Stimulated activated memory B cell treated with anti-CD40 and anti-IgM and Interleukin-4, amounts not matched to agents 10 μg/mL and 1 μg/mL and 100 μg/mL, for 72 hours (primary cell): ENCODE results near the gene SEMA3E.

Experiments used
- ATAC-seq: fragments of 150-1000 bp; cut with Tn5 transposase; 2 replicates; pipeline ENCODE4 v1.10.0; 2021
- H3K27ac Mint-ChIP-seq: one replicate; pipeline ENCODE4 v1.8.0; 2022; ENCODE audit warnings: mild to moderate bottlenecking, mixed read lengths
- H3K27me3 Mint-ChIP-seq: one replicate; pipeline ENCODE4 v1.8.0; 2022; ENCODE audit warnings: mixed read lengths
- H3K36me3 Mint-ChIP-seq: one replicate; pipeline ENCODE4 v1.8.0; 2022; ENCODE audit warnings: mixed read lengths
- H3K4me1 Mint-ChIP-seq: one replicate; pipeline ENCODE4 v1.8.0; 2022; ENCODE audit warnings: mixed read lengths
- H3K4me3 Mint-ChIP-seq: one replicate; pipeline ENCODE4 v1.8.0; 2022; ENCODE audit warnings: mild to moderate bottlenecking, moderate library complexity, mixed read lengths
- H3K9me3 Mint-ChIP-seq: one replicate; pipeline ENCODE4 v1.8.0; 2022; ENCODE audit warnings: mixed read lengths

Gene SEMA3E

DNA sequence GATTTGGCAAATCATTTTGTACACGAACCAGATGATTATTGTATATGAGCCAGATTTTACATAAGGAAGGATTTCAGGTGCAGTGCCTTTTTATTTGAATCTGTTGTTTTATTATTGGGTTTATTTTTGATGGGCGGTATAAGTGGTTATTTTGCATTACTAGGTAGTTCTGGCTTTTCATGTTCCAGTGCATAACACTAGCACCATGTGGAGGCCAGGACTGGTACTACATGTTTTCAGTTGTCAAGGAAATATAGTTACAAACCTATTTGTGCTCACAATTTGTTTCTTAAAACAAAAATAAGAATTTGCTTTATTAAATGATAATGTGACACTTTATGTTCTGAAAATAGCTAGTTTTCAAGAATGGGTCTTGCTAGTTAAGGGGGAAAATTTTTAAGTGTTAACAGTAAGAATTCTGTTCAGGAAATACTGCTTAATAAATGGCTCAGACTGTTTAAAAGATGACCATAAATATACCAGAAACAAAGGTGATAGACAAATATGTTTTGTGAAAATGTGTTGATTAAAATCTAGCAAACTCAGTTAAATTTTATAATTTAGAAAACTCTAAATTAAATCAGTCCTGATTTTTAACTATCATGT is 7.1 kb upstream of the SEMA3E start:
- Mint-ChIP-seq H3K4me1 (no peaks in the 10 kb centered on the region), H3K4me3 (no peak overlapping the region), H3K27ac (no peak overlapping the region), H3K27me3 (no peaks in the 10 kb centered on the region), H3K9me3 (peaks cover under 1% of the 10 kb centered on the region), H3K36me3 (no peaks in the 10 kb centered on the region)
- no peak for ATAC-seq

- no peak for ATAC-seq
- H3K27ac Mint-ChIP-seq: no peak overlapping the region
- H3K27me3 Mint-ChIP-seq: no peaks in the 10 kb centered on the region
- no peaks in the 10 kb centered on the region for H3K36me3 Mint-ChIP-seq
- peaks cover 3% of the 10 kb centered on the region for H3K9me3 Mint-ChIP-seq
- no peak overlapping the region for H3K4me3 Mint-ChIP-seq
- H3K4me1 Mint-ChIP-seq: no peaks in the 10 kb centered on the region
These were observed 3.5 kb upstream of the SEMA3E start for GRCh38 chr7:83652481-83652880.

DNA sequence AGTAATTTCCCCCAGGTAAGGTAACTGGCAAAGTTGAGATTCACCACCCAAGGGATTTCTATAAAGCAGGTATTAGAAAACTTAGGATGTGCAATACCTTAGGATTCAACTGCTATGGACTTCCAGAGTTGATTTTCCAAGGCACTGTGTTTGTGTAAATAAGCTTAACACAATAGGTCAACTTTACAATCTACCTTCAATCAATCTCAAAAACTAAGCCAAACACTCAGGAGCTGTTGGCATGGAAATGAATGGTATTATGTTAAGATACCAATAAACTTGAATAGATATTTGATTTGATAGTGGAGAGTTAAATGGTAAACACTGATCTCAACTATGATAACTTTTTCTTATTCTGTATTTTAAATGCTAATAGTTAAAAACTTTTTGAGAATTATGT is 762 bp upstream of the SEMA3E start:
- Mint-ChIP-seq H3K4me1 (no peaks in the 10 kb centered on the region), H3K4me3 (no peak overlapping the region), H3K9me3 (peaks cover 3% of the 10 kb centered on the region), H3K27ac (no peak overlapping the region), H3K36me3 (no peaks in the 10 kb centered on the region), H3K27me3 (no peaks in the 10 kb centered on the region)
- no peak for ATAC-seq

DNA sequence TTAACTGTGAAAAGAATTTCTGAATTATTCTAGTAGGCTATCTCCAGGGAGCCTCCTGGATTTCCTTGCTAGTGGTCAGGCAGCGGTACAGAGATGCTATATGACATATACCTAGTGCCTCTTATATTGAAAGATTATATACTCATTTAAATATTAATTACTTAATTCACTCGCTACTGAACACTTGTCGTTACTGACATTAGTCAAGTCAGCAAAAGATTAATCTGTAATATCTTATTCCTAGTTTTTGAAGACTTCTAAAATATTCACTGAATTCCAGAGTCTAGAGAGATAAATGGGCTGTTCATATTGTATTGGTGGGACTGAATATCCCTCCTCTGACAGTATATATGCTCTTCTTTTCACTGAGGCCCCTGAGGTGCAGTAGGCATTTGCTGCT is 2.9 kb downstream of the SEMA3E start:
- H3K4me3 Mint-ChIP-seq: no peak overlapping the region
- no peaks in the 10 kb centered on the region for H3K27me3 Mint-ChIP-seq
- no peaks in the 10 kb centered on the region for H3K36me3 Mint-ChIP-seq
- H3K27ac Mint-ChIP-seq: no peak overlapping the region
- peaks cover 1% of the 10 kb centered on the region for H3K9me3 Mint-ChIP-seq
- H3K4me1 Mint-ChIP-seq: no peaks in the 10 kb centered on the region
- no peak for ATAC-seq

DNA sequence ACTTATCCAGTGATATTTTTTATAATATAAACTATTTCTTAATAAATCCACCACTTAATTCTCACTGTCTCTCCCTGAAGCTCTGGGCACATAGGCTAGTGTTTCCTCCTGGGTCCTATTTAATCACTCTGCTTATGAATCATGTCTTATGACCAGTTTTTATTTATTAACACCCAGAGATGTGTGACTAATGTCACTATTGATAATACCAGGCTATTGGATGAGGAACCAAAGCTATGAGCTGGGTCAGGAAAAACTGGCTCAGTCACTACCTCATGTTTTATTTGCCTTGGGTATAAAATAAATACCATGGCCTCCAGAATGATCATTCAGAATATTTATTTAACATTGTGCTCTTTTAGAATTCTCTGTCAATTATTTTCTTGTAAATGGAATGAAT is 5.2 kb downstream of the SEMA3E start:
- Mint-ChIP-seq H3K36me3 (no peaks in the 10 kb centered on the region), H3K27me3 (no peaks in the 10 kb centered on the region), H3K27ac (no peak overlapping the region), H3K4me3 (no peak overlapping the region), H3K9me3 (peaks cover 3% of the 10 kb centered on the region), H3K4me1 (no peaks in the 10 kb centered on the region)
- no peak for ATAC-seq

DNA sequence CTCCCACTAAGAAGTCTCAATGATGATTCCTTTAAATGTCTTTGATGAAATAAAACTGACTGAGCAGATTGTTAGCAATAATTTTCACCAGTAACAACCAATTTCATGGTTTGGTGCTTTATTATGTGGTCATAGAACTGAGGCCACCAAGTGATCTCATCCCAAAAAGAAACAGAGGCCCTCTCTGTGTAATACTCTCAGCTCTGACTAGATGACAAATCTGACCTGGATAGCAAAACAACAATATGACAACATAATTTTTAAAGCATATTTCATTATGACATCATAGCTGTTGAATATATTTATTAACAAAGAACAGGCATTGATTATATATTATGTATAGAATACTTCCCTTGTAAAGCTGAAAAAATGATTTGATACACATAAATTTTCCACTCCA is 5.9 kb downstream of the SEMA3E start:
- no peaks in the 10 kb centered on the region for H3K36me3 Mint-ChIP-seq
- no peaks in the 10 kb centered on the region for H3K4me1 Mint-ChIP-seq
- peaks cover 3% of the 10 kb centered on the region for H3K9me3 Mint-ChIP-seq
- no peak for ATAC-seq
- H3K4me3 Mint-ChIP-seq: no peak overlapping the region
- no peaks in the 10 kb centered on the region for H3K27me3 Mint-ChIP-seq
- H3K27ac Mint-ChIP-seq: no peak overlapping the region

GRCh38 chr7:83640731-83641537 is 8.0 kb downstream of the SEMA3E start:
- ATAC-seq: no peak
- no peaks in the 10 kb centered on the region for H3K4me1 Mint-ChIP-seq
- H3K9me3 Mint-ChIP-seq: peaks cover 3% of the 10 kb centered on the region
- no peaks in the 10 kb centered on the region for H3K36me3 Mint-ChIP-seq
- no peak overlapping the region for H3K4me3 Mint-ChIP-seq
- H3K27ac Mint-ChIP-seq: no peak overlapping the region
- no peaks in the 10 kb centered on the region for H3K27me3 Mint-ChIP-seq

DNA sequence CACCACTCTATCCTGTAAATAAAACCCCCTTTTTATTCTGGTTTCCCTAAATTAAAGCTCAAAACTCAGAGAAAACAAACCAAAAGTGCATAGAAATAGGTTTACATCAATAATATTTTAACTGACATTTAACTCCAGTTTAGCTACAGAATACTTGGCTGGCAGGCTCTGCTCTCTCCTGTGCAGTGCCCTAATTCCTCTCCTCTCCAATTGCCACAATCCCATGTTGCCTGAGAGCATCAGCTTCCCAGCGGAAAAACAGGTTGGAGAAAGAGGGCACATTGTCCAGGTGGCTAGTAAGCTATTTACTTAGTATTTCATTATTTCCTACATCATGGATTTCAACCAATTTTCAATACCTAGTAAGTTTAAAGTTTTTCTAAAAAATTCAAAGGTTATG is 8.7 kb downstream of the SEMA3E start:
- no peaks in the 10 kb centered on the region for H3K4me1 Mint-ChIP-seq
- no peaks in the 10 kb centered on the region for H3K36me3 Mint-ChIP-seq
- no peak for ATAC-seq
- H3K4me3 Mint-ChIP-seq: no peak overlapping the region
- H3K27me3 Mint-ChIP-seq: no peaks in the 10 kb centered on the region
- no peak overlapping the region for H3K27ac Mint-ChIP-seq
- peaks cover 3% of the 10 kb centered on the region for H3K9me3 Mint-ChIP-seq

GRCh38 chr7:83633516-83633915 is 15.4 kb downstream of the SEMA3E start:
- no peak for ATAC-seq
- no peaks in the 10 kb centered on the region for H3K36me3 Mint-ChIP-seq

GRCh38 chr7:83629117-83629880 is 19.6 kb downstream of the SEMA3E start:
- Mint-ChIP-seq H3K4me3 (no peak overlapping the region), H3K9me3 (peaks cover 12% of the 10 kb centered on the region), H3K4me1 (no peaks in the 10 kb centered on the region), H3K27me3 (no peaks in the 10 kb centered on the region), H3K27ac (no peak overlapping the region), H3K36me3 (no peaks in the 10 kb centered on the region)
- no peak for ATAC-seq

More at GRCh38 chr7:83633516-83633915, 15.4 kb downstream of the SEMA3E start:
- no peak overlapping the region for H3K27ac Mint-ChIP-seq
- H3K4me1 Mint-ChIP-seq: no peaks in the 10 kb centered on the region
- peaks cover 3% of the 10 kb centered on the region for H3K9me3 Mint-ChIP-seq
- H3K27me3 Mint-ChIP-seq: no peaks in the 10 kb centered on the region
- H3K4me3 Mint-ChIP-seq: no peak overlapping the region

GRCh38 chr7:83617858-83618257 is 31.1 kb downstream of the SEMA3E start:
- Mint-ChIP-seq H3K4me3 (no peak overlapping the region), H3K9me3 (peaks cover 4% of the 10 kb centered on the region), H3K27me3 (no peaks in the 10 kb centered on the region), H3K36me3 (no peaks in the 10 kb centered on the region), H3K27ac (no peak overlapping the region), H3K4me1 (no peaks in the 10 kb centered on the region)
- ATAC-seq: no peak

GRCh38 chr7:83614112-83614511 is 34.8 kb downstream of the SEMA3E start:
- Mint-ChIP-seq H3K9me3 (no peaks in the 10 kb centered on the region), H3K27ac (no peak overlapping the region), H3K27me3 (no peaks in the 10 kb centered on the region), H3K4me3 (no peak overlapping the region), H3K36me3 (no peaks in the 10 kb centered on the region), H3K4me1 (no peaks in the 10 kb centered on the region)
- ATAC-seq: no peak

DNA sequence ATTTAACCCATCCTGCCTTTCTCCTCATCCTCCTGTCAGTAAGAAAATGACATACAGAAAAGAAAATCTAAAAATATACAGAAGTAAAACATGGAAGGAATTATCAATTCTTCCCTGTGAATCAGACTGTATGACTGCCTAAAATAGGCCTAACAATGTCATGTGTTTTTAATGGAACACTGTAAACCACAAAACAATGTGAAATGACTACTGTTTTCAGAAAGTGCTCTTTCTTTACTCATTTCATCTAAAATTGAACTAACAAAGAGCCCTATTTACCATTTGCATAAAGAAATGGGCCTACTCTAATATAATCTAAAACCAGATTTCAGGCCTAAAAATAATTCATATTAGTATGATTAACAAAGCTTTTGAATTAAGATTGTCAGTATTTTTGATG is 35.7 kb downstream of the SEMA3E start:
- no peak for ATAC-seq
- Mint-ChIP-seq H3K4me3 (no peak overlapping the region), H3K27me3 (no peaks in the 10 kb centered on the region), H3K27ac (no peak overlapping the region), H3K36me3 (no peaks in the 10 kb centered on the region), H3K4me1 (no peaks in the 10 kb centered on the region), H3K9me3 (no peaks in the 10 kb centered on the region)

GRCh38 chr7:83611776-83612175 is 37.2 kb downstream of the SEMA3E start:
- no peaks in the 10 kb centered on the region for H3K36me3 Mint-ChIP-seq
- no peak for ATAC-seq
- H3K27ac Mint-ChIP-seq: no peak overlapping the region
- no peak overlapping the region for H3K4me3 Mint-ChIP-seq
- H3K4me1 Mint-ChIP-seq: no peaks in the 10 kb centered on the region
- H3K9me3 Mint-ChIP-seq: peaks cover 3% of the 10 kb centered on the region
- no peaks in the 10 kb centered on the region for H3K27me3 Mint-ChIP-seq

DNA sequence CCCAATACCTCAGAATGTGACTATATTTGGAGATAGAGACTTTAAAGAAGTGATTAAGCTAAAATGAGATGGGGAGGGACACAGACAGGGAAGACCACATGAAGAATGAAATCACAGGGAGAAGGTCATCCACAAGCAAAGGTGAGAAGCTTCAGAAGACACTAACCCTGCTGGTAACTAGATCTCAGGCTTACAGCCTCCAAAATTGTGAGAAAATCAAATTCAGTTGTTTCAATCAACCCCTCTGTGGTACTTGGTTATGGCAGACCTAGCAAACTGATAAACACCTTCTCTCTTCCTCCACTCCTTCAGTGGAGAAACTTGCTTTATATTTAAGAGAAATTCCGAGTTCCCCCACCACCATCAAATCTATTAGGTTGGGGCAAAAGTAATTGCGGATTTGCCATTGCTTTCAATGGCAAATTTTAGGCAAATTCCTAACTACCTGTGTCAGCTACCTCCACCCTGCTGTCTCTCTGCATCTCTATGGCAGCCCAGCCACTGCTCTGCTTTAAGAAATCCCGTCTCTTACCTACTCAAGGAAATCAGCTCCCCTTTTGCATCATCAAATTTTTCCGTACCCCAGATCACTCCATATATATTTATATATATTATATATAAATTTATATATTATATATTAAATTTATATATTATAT is 38.2 kb downstream of the SEMA3E start:
- Mint-ChIP-seq H3K36me3 (no peaks in the 10 kb centered on the region), H3K4me1 (no peaks in the 10 kb centered on the region), H3K4me3 (no peak overlapping the region), H3K9me3 (peaks cover 3% of the 10 kb centered on the region), H3K27ac (no peak overlapping the region), H3K27me3 (no peaks in the 10 kb centered on the region)
- ATAC-seq: no peak
